ENCODE measurements around the gene RNF151.

RNF151 gene

DNA sequence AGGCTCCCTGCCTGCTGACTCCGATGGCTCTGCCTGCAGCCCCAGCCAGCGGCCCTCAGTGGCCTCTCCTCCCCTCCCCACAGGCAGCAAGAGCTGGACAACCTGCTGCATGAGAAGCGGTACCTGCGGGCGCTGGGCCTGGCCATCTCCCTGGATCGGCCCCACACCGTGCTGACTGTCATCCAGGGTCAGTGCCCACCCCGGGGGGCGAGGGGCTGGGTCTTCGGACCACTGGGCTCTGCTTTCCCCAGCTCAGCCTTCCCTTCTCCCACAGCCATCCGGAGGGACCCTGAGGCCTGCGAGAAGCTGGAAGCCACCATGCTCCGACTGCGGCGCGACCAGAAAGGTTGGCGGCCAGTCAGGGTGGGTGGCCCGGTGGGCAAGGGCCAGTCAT lies 11.2 kb downstream of the RNF151 start:
- H3K9me3 ChIP-seq, result no peaks in the 10 kb centered on the region
- H3K36me3 ChIP-seq, result peaks cover 41% of the 10 kb centered on the region
- H3K27me3 ChIP-seq, result peaks cover 52% of the 10 kb centered on the region
- TF ChIP-seq, protein P1, sequence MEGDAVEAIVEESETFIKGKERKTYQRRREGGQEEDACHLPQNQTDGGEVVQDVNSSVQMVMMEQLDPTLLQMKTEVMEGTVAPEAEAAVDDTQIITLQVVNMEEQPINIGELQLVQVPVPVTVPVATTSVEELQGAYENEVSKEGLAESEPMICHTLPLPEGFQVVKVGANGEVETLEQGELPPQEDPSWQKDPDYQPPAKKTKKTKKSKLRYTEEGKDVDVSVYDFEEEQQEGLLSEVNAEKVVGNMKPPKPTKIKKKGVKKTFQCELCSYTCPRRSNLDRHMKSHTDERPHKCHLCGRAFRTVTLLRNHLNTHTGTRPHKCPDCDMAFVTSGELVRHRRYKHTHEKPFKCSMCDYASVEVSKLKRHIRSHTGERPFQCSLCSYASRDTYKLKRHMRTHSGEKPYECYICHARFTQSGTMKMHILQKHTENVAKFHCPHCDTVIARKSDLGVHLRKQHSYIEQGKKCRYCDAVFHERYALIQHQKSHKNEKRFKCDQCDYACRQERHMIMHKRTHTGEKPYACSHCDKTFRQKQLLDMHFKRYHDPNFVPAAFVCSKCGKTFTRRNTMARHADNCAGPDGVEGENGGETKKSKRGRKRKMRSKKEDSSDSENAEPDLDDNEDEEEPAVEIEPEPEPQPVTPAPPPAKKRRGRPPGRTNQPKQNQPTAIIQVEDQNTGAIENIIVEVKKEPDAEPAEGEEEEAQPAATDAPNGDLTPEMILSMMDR (IDR thresholded peaks at IDR 0.05), result no peak
- peaks cover under 1 to 2% of the 10 kb centered on the region in 2 experiments for H3K4me1 ChIP-seq (ENCODE audit: control insufficient read depth in 1 of 2, insufficient read depth in 1 of 2, low read depth in 1 of 2, low read length in 1 of 2)
- H3K4me3 ChIP-seq (ENCODE audit: low read depth in 1 of 2, low read length in 1 of 2), result no peak overlapping the region
- H3K27ac ChIP-seq, result no peak overlapping the region

DNA sequence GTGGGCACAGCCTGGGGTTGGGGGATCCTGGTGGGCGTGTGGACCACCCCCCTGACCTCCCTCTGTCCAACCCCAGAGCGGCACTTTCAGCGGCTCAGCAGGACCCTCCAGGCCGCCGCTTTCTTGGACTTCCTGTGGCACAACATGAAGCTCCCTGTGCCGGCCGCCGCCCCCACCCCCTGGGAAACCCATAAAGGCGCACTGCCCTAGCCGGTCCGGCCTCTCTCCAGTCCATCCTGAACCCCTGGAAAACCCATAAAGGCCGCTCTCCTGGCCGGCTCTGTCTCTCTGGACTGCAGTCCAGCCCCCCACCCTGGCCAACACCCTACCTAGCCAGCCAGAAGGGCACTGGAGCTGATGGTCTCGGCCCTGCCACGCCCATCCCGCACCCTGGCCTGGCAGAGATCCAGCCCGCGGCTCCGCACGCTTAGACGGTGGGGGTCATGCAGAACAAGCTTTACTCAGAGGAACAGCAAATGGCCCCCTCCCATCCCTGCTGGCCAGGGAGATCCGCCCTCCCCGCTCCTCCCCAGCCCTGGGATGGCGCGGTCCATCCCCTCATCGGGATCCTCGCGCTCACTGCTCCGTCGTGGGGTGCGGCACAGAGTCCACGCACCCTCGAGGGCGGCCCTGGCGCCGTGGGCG lies 11.9 kb downstream of the RNF151 start:
- Histone ChIP-seq H3K27ac (no peak overlapping the region), H3K4me3 (ENCODE audit: low read depth in 1 of 2, low read length in 1 of 2) (no peak overlapping the region), H3K4me1 (ENCODE audit: control insufficient read depth in 1 of 2, insufficient read depth in 1 of 2, low read depth in 1 of 2, low read length in 1 of 2) (peaks cover 7% of the 10 kb centered on the region in 2 experiments), H3K36me3 (peaks cover 41% of the 10 kb centered on the region), H3K27me3 (peaks cover 59% of the 10 kb centered on the region), H3K9me3 (no peaks in the 10 kb centered on the region)
- TF ChIP-seq, protein P1 (IDR thresholded peaks at IDR 0.05), result no peak

DNA sequence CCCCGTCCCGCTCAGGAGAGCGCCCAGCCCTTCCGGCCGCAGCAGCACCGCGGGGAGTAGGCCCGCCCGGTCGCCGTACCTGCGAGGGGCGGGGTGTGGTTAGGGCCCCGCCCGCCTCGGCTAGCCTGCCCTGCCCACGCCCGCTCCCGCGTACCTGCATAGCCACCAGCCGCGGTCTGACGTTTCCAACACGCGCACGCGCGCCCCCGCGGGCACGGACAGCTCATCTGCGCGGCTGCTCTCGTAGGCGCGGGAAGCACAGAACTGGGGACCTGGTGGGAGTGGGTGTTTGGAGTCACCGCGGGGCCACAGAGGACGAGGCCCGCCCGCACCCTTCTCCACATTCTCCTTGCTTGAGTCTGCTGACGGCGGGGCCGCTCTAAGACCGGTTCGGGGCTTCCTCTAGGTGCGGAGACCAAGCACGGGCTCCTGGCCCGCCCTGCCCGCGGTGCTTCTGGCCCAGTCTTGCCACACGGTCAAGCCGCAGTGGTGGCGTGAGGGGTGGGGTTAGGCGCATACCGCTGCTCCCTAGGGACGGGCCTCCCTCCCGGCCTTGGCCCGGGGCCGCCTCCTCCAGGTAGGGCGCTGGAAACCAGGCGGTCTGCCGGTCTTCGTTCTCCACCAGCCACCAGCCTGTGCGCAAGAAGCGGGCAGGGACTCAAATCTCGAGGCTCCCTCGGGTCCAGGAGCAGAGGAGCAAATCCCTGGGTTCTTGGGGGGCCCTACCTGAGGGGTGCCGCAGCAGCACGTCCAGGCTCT lies 12.8 kb downstream of the RNF151 start:
- H3K36me3 ChIP-seq, result peaks cover 40% of the 10 kb centered on the region
- peaks cover 9 to 12% of the 10 kb centered on the region in 2 experiments for H3K4me1 ChIP-seq (ENCODE audit: control insufficient read depth in 1 of 2, insufficient read depth in 1 of 2, low read depth in 1 of 2, low read length in 1 of 2)
- no peak overlapping the region for H3K4me3 ChIP-seq (ENCODE audit: low read depth in 1 of 2, low read length in 1 of 2)
- no peak overlapping the region for H3K27ac ChIP-seq
- TF ChIP-seq, protein P1 (IDR thresholded peaks at IDR 0.05), result no peak
- H3K9me3 ChIP-seq, result no peaks in the 10 kb centered on the region
- peaks cover 61% of the 10 kb centered on the region for H3K27me3 ChIP-seq

DNA sequence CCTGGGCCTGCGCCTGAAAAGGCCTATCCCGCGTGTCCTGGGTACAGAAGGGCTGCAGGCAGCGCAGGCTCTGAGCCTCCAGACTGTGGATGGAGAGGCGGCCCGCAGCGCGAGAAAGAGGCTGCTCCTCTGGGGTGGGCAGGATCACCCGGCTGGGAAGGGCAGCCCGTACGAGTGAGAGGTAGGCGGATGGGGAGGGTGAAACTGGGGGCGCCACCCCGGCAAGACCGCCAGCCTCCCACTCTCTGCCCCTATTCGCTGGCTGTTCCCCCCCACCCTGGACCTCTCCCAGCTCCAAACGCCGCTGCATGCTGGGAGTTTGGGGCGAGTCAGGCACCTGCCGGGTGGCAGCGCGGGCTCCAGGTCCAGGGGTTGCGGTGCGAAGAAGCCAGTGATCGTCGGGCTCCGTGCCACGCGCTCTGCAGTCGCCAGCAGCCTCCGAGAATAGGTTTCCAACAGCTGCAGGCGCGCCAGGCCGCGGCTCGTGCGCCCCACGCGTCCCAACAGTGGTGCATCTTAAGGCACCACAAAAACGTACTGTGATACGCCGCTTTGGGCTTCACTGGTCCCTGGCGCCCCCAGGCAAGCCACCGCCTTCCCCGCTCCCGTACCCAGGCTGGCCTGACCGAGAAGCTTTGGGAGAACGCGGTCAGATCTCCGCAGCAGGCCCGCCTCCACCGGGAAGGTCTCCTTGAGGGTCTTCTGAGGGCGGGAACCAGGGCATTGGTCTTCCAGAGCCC lies 13.5 kb downstream of the RNF151 start:
- Histone ChIP-seq H3K27ac (no peak overlapping the region), H3K4me3 (ENCODE audit: low read depth in 1 of 2, low read length in 1 of 2) (no peak overlapping the region), H3K27me3 (peaks cover 61% of the 10 kb centered on the region), H3K4me1 (ENCODE audit: control insufficient read depth in 1 of 2, insufficient read depth in 1 of 2, low read depth in 1 of 2, low read length in 1 of 2) (peaks cover 16 to 20% of the 10 kb centered on the region in 2 experiments), H3K36me3 (peaks cover 32% of the 10 kb centered on the region), H3K9me3 (no peaks in the 10 kb centered on the region)
- TF ChIP-seq, protein P1 (IDR thresholded peaks at IDR 0.05), result no peak

DNA sequence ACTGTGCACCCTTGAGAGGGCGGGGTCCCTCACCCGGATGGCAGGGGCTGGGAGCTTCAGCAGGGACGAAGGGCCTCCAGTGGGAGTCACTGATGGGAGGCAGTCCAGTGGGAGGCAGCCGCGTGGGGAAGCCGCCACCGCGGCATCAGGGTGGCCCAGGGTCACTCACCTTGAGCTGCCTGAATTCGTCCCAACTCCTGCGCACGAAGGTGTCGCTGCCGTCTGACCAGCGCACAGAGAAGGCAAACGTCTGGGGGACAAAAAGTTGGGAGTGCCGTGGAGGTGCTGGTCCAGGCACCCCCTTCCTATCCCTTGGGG lies 14.1 kb downstream of the RNF151 start:
- H3K9me3 ChIP-seq, result no peaks in the 10 kb centered on the region

More for the DNA sequence above, 14.1 kb downstream of the RNF151 start:
- Histone ChIP-seq H3K4me3 (ENCODE audit: low read depth in 1 of 2, low read length in 1 of 2) (no peak overlapping the region), H3K36me3 (peaks cover 27% of the 10 kb centered on the region), H3K4me1 (ENCODE audit: control insufficient read depth in 1 of 2, insufficient read depth in 1 of 2, low read depth in 1 of 2, low read length in 1 of 2) (peaks cover 20% of the 10 kb centered on the region in 2 experiments), H3K27ac (no peak overlapping the region), H3K27me3 (peaks cover 61% of the 10 kb centered on the region)
- TF ChIP-seq, protein P1 (IDR thresholded peaks at IDR 0.05), result no peak

Data from neutrophil (primary cell).